Tibial nerve (tissue), 4 donors: ENCODE data around the gene SLC35A3. TPM values are rescaled to one million over a fixed set of nuclear protein-coding genes. Genes with fewer than 3 reads are reported as not detected.

Experiments used
- DNase-seq, 2 donors: peaks; one replicate each; pipeline ENCODE4 v3.0.0-alpha.2; 2019; ENCODE audit warnings: low spot score in 2 of 2
- H3K27ac ChIP-seq, 4 donors: fragments of 200-600 bp; sonication (generic) in 3 of 4; one replicate each; pipeline ENCODE4 v1.5.1; 2017 to 2019; ENCODE audit warnings: mild to moderate bottlenecking in 1 of 4
- H3K27me3 ChIP-seq, 2 donors: fragments of 200-600 bp; sonication (generic) in 1 of 2; one replicate each; pipeline versions ENCODE4 v1.5.1 to v1.6.0; 2017 to 2019
- H3K36me3 ChIP-seq, 3 donors: fragments of 200-600 bp; sonication (generic); one replicate each; pipeline ENCODE4 v1.5.1; 2018 to 2019
- H3K4me1 ChIP-seq, 4 donors: fragments of 200-600 bp; sonication (generic) in 3 of 4; one replicate each; pipeline ENCODE4 v1.5.1; 2017 to 2019
- H3K4me3 ChIP-seq, 4 donors: fragments of 200-600 bp; sonication (generic) in 3 of 4; one replicate each; pipeline ENCODE4 v1.5.1; 2017 to 2019; ENCODE audit warnings: mild to moderate bottlenecking in 1 of 4, moderate library complexity in 1 of 4
- H3K9me3 ChIP-seq, 4 donors: fragments of 200-600 bp; sonication (generic) in 3 of 4; one replicate each; pipeline ENCODE4 v1.5.1; 2017 to 2019
- CTCF ChIP-seq, 5 experiments: fragments of 200-600 bp in 3 of 5; fragments of 450-650 bp in 2 of 5; sonication (generic) in 3 of 5; IDR thresholded peaks; one replicate each; pipeline ENCODE4 v1.5.1; 2016 to 2019; ENCODE audit warnings: antibody characterized with exemption in 5 of 5, mild to moderate bottlenecking in 3 of 5, moderate library complexity in 2 of 5
- EP300 ChIP-seq, 2 donors: sonication (generic); formaldehyde crosslinking; IDR thresholded peaks; one replicate each; pipeline ENCODE4 v1.6.1; 2017; ENCODE audit warnings: antibody characterized with exemption in 2 of 2, mild to moderate bottlenecking in 1 of 2
- POLR2A ChIP-seq, 2 donors: fragments of 450-650 bp; IDR thresholded peaks; one replicate each; pipeline ENCODE4 v1.6.1; 2017; ENCODE audit warnings: antibody characterized with exemption in 2 of 2, mild to moderate bottlenecking in 2 of 2, moderate library complexity in 2 of 2
- WGBS, 2 donors: methylation state at CpG; one replicate each; pipeline ENCODE4 v1.1.5; 2018; 5-methylcytosine and 5-hydroxymethylcytosine counted together
- total RNA-seq, 4 donors: library from RNA; depleted of rRNA; stranded (reverse); fragments of >200 nt; gene quantifications; one replicate each; pipeline ENCODE4 v1.1.0, GENCODE V29; 2016

SLC35A3 gene
- total RNA-seq, 4 donors from 2014 or later: 15.7 to 23.8 (median 17.9) TPM

DNA sequence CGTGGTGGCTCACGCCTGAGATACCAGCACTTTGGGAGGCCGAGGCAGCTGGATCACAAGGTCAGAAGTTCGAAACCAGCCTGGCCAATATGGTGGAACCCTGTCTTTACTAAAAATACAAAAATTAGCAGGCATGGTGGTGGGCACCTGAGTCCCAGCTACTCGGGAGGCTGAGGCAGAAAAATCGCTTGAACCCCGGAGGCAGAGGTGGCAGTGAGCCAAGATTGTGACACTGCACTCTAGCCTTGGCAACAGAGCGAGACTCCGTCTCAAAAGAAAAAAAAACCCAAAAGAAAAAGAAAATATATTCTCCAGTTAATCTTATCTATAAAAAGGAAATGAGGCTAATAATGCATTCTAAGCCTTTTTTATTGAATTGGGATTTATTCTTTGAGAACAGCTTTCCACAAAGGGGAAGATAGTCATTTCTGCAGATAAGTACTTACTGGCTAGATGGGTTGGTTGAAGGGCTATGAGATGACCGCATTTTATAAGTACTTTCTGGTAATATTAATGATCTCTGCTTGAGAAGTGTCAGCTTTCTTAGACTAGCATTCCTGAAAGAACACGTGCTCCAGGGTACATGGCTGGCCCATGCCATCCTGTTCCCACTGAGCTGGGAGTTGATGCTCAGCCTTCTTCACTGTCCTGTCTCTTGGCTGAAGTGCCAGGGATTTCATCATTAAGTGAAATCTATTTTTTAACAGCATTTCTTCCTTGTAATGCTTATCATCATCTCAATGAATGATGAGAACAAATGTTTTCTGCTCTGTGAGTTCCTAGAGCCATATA lies 105.0 kb downstream of the SLC35A3 start:
- WGBS, 2 donors: 86 to 89% methylated on average over 11 of the region's 11 CpGs
- Histone ChIP-seq H3K36me3 (peaks cover 0 to 63% (median 14%) of the 10 kb centered on the region in 3 donors), H3K9me3 (no peaks in the 10 kb centered on the region), H3K27me3 (no peaks in the 10 kb centered on the region), H3K4me1 (no peaks in the 10 kb centered on the region), H3K4me3 (no peak overlapping the region), H3K27ac (no peak overlapping the region)
- TF ChIP-seq EP300 (IDR thresholded peaks at IDR 0.05): no peak
- TF ChIP-seq POLR2A (IDR thresholded peaks at IDR 0.05): no peak
- DNase-seq: no peak

GRCh38 chr1:100075773-100076172 lies 106.0 kb downstream of the SLC35A3 start:
- no peak for DNase-seq
- H3K9me3 ChIP-seq: no peaks in the 10 kb centered on the region
- H3K36me3 ChIP-seq: peaks cover 0 to 63% (median 9%) of the 10 kb centered on the region in 3 donors
- H3K27me3 ChIP-seq: no peaks in the 10 kb centered on the region
- H3K27ac ChIP-seq: no peak overlapping the region
- peaks cover 0 to 8% (median 0%) of the 10 kb centered on the region in 4 donors for H3K4me1 ChIP-seq
- 90 to 97% methylated on average over 3 of the region's 3 CpGs for WGBS, 2 donors
- no peak overlapping the region for H3K4me3 ChIP-seq
- no peak for TF ChIP-seq CTCF (IDR thresholded peaks at IDR 0.05)
- no peak for TF ChIP-seq EP300 (IDR thresholded peaks at IDR 0.05)

- peaks cover 0 to 66% (median 9%) of the 10 kb centered on the region in 3 donors for H3K36me3 ChIP-seq
- DNase-seq: no peak
- TF ChIP-seq CTCF (IDR thresholded peaks at IDR 0.05) (no peak), EP300 (IDR thresholded peaks at IDR 0.05) (no peak), POLR2A (IDR thresholded peaks at IDR 0.05) (no peak)
- no peak overlapping the region for H3K27ac ChIP-seq
- H3K4me3 ChIP-seq: no peak overlapping the region
- no peaks in the 10 kb centered on the region for H3K9me3 ChIP-seq
- peaks cover 0 to 14% (median 0%) of the 10 kb centered on the region in 4 donors for H3K4me1 ChIP-seq
- H3K27me3 ChIP-seq: no peaks in the 10 kb centered on the region
- 79 to 84% methylated on average over 2 of the region's 2 CpGs for WGBS, 2 donors
These were observed 106.5 kb downstream of the SLC35A3 start for GRCh38 chr1:100076319-100076718.

DNA sequence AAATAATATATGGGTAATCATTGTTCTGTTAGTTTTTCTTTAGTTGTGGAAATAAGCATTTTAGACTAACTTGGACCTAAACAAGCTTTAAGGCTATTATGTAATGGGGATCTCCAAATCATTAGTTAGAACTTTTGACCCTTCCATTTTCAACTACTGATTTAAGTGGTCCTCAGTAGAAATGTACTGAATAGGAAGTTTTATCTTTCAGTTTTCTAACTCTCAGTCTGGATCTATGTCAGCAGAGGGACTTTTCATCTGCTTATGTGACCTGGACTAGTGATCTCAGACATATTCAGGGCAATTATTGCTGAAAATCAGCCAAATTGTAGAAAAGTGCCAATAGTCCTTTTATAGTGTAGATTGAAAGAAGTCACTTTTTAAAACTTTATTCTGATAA lies 106.9 kb downstream of the SLC35A3 start:
- no peak overlapping the region for H3K27ac ChIP-seq
- H3K27me3 ChIP-seq: no peaks in the 10 kb centered on the region
- no peak for DNase-seq
- TF ChIP-seq CTCF (IDR thresholded peaks at IDR 0.05) (no peak), POLR2A (IDR thresholded peaks at IDR 0.05) (no peak), EP300 (IDR thresholded peaks at IDR 0.05) (no peak)
- peaks cover 0 to 64% (median 9%) of the 10 kb centered on the region in 3 donors for H3K36me3 ChIP-seq
- peaks cover 0 to 18% (median 0%) of the 10 kb centered on the region in 4 donors for H3K4me1 ChIP-seq
- no peak overlapping the region for H3K4me3 ChIP-seq
- no peaks in the 10 kb centered on the region for H3K9me3 ChIP-seq

- no peak overlapping the region for H3K27ac ChIP-seq
- H3K9me3 ChIP-seq: no peaks in the 10 kb centered on the region
- H3K4me3 ChIP-seq: no peak overlapping the region
- H3K27me3 ChIP-seq: no peaks in the 10 kb centered on the region
- peaks cover 0 to 22% (median 0%) of the 10 kb centered on the region in 4 donors for H3K4me1 ChIP-seq
- H3K36me3 ChIP-seq: peaks cover 0 to 62% (median 9%) of the 10 kb centered on the region in 3 donors
- no peak for TF ChIP-seq EP300 (IDR thresholded peaks at IDR 0.05)
- no peak for TF ChIP-seq CTCF (IDR thresholded peaks at IDR 0.05)
- no peak for TF ChIP-seq POLR2A (IDR thresholded peaks at IDR 0.05)
- WGBS, 2 donors: 76 to 80% methylated on average over 5 of the region's 5 CpGs
- no peak for DNase-seq
These were observed 107.7 kb downstream of the SLC35A3 start for GRCh38 chr1:100077531-100077930.
